Measurements from ENCODE around the gene FYB2.

FYB2 gene

GRCh38 chr1:56834137-56834900 lies 15.1 kb upstream of the FYB2 start:
- no peak for DNase-seq

GRCh38 chr1:56833088-56833487 lies 13.9 kb upstream of the FYB2 start:
- no peak for DNase-seq

- peak; percentile 60 for DNase-seq
Observed at GRCh38 chr1:56831871-56832693, 12.9 kb upstream of the FYB2 start.

- DNase-seq: no peak
Observed at GRCh38 chr1:56830052-56830451, 10.8 kb upstream of the FYB2 start.

GRCh38 chr1:56827711-56828110 lies 8.5 kb upstream of the FYB2 start:
- no peak for DNase-seq

- no peak for DNase-seq
Observed at GRCh38 chr1:56825436-56825835, 6.2 kb upstream of the FYB2 start.

GRCh38 chr1:56824938-56825337 lies 5.7 kb upstream of the FYB2 start:
- DNase-seq: no peak

GRCh38 chr1:56824271-56824670 lies 5.1 kb upstream of the FYB2 start:
- no peak for DNase-seq

GRCh38 chr1:56821462-56821797 lies 2.2 kb upstream of the FYB2 start:
- DNase-seq: no peak

GRCh38 chr1:56820755-56821461 lies 1.7 kb upstream of the FYB2 start:
- DNase-seq: peak; percentile 68

- DNase-seq: no peak
Observed at GRCh38 chr1:56817716-56818463, 1.3 kb downstream of the FYB2 start.

- DNase-seq: no peak
Observed at GRCh38 chr1:56816909-56817308, 2.3 kb downstream of the FYB2 start.

GRCh38 chr1:56816264-56816663 lies 2.9 kb downstream of the FYB2 start:
- DNase-seq: no peak

GRCh38 chr1:56814205-56814604 lies 5.0 kb downstream of the FYB2 start:
- no peak for DNase-seq

- DNase-seq: no peak
Observed at GRCh38 chr1:56811331-56811730, 7.9 kb downstream of the FYB2 start.

GRCh38 chr1:56808410-56808809 lies 10.8 kb downstream of the FYB2 start:
- DNase-seq: no peak

- DNase-seq: no peak
Observed at GRCh38 chr1:56806804-56807203, 12.4 kb downstream of the FYB2 start.

GRCh38 chr1:56803561-56804156 lies 15.5 kb downstream of the FYB2 start:
- no peak for DNase-seq

GRCh38 chr1:56799605-56800400 lies 19.4 kb downstream of the FYB2 start:
- no peak for DNase-seq

- DNase-seq: no peak
Observed at GRCh38 chr1:56798053-56798471, 21.1 kb downstream of the FYB2 start.

GRCh38 chr1:56797065-56797685 lies 22.0 kb downstream of the FYB2 start:
- no peak for DNase-seq
